SH-SY5Y (cell line): ENCODE data around the gene DCDC2.

Experiments
- GATA2 ChIP-seq: IDR thresholded peaks from 2 replicates; pipeline ENCODE4 v1.6.1; 2011; ENCODE audit warnings: mild to moderate bottlenecking, low read depth, low read length
- GATA3 ChIP-seq: IDR thresholded peaks from 2 replicates; pipeline ENCODE4 v1.6.1; 2011; ENCODE audit warnings: low read depth, mild to moderate bottlenecking, low read length, moderate library complexity

The DCDC2 gene

DNA sequence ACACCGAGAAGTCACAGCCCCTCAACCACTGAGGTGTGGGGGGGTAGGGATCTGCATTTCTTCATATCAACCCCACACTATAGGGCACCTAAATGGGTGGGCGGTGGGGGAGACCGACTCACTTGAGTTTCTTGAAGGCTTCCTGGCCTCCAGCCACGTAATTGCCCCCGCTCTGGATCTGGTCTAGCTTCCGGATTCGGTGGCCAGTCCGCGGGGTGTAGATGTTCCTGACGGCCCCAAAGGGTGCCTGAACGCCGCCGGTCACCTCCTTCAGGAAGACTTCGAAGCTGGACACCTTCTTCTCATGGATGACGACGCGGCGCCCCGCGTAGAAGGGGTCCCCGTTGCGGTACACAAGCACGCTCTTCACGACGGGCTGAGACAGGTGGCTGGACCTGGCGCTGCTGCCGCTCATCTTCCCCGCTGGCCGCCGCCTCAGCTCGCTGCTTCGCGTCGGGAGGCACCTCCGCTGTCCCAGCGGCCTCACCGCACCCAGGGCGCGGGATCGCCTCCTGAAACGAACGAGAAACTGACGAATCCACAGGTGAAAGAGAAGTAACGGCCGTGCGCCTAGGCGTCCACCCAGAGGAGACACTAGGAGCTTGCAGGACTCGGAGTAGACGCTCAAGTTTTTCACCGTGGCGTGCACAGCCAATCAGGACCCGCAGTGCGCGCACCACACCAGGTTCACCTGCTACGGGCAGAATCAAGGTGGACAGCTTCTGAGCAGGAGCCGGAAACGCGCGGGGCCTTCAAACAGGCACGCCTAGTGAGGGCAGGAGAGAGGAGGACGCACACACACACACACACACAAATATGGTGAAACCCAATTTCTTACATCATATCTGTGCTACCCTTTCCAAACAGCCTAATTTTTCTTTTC lies at the start of gene DCDC2:
DCDC2 (minus strand) TSS at position 724 of the 883 bp plus-strand sequence; CDS start at position 415, 309 bp downstream.
- TF ChIP-seq GATA3 (no peak), GATA2 (no peak)

DNA sequence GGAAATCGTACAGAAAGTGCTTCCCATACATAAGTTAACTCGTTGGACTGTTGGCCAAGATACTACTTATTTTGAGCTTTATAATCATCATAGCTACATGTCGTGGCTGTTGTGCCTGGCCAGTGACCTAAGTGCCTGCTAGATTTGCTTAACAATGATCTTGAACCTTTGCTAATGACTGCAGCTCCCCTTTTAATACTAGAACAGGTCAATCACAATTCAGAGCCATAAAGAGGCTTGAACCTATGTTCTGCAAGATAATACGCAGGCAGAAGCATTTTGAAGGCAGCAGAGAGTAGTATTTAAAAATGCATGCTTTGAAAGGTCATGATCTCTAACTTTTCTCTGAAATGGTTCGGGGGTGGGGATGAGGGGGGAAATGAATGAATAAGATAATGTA lies 47.4 kb upstream of the DCDC2 start:
- TF ChIP-seq GATA2 (no peak), GATA3 (no peak)

DNA sequence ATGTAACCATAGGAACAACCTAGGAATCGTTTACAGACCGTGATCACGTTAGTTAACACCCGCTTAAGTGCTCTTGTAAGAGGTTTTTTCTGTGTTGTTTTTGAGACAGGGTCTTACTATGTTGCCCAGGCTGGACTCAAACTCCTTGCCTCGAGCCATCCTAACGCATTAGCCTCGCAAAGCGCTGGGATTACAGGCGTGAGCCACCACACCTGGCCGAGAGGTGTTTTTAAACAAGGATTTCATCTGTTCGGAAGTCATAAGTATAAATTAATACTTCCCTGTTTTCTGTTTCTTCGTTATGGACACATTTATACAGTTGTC lies 45.6 kb upstream of the DCDC2 start:
- TF ChIP-seq GATA3: no peak
- no peak for TF ChIP-seq GATA2

DNA sequence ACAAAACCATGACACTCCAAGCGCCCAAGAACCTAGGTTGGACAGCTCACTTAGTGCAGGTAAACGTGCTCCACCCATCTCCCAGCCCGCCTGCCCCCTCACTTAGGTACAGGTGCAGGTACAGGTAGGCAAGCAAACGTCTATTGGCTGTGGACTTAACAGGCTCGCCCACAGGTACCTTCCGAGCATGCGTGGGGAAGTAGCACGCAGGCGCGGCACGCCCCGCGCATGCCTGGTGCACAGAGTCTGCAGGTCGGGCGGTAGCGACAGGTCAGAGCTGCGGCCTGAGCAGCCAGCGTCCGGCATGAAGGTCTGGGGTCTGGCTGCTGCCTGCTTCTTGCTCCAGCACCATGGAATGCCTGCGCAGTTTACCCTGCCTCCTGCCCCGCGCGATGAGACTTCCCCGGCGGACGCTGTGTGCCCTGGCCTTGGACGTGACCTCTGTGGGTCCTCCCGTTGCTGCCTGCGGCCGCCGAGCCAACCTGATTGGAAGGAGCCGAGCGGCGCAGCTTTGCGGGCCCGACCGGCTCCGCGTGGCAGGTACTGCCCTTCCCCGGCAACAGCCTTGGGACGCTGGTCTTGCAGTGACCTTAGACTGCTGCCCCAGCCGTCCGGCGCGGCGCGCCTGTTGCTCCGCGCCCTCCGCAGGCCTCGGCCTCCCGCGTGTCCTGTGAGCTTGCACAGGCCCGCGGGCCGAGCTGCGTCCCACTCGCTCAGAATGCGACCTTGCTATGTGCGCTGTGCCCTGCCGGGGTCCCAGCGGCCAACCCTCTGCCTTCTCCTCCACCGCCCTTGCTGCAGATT lies 45.0 kb upstream of the DCDC2 start, which contains the start of gene MRS2:
MRS2 (plus strand) TSS at position 240 of the 804 bp plus-strand sequence; CDS start at position 351, 111 bp downstream.
- TF ChIP-seq GATA3 (no peak), GATA2 (no peak)

DNA sequence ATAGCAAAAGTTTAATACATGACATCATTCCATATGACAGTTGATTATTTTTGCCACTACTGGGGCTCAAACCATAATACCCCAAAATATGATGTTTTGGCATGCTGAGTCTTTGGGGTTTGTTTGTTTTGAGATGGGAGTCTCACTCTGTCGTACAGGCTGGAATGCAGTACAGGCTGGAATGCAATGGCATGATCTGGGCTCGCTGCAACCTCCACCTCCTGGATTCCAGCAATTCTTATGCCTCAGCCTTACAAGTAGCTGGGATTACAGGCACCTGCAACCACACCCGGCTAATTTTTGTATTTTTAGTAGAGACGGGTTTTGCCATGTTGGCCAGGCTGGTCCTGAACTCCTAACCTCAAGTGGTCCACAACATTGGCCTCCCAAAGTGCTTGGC lies 43.6 kb upstream of the DCDC2 start:
- no peak for TF ChIP-seq GATA2
- TF ChIP-seq GATA3: no peak

DNA sequence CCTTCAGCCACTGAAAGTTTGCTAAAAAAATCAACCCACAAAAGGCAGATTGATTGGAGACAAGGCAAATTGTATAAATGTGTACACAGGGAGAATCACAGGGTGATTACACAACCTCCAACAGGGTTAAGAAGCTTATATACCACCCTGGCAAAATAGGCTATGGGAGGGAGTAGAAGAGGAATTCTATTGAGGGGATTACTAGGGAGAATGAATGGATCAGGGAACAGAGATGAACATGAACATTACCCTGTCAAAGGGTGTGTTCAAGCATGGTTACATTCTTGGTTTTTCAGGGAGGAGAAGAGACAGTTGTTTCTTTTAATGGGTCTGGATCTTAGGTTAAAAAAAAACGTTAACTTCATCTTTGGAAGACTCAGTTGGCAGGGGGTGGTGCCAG lies 39.8 kb upstream of the DCDC2 start:
- TF ChIP-seq GATA2: no peak
- no peak for TF ChIP-seq GATA3

DNA sequence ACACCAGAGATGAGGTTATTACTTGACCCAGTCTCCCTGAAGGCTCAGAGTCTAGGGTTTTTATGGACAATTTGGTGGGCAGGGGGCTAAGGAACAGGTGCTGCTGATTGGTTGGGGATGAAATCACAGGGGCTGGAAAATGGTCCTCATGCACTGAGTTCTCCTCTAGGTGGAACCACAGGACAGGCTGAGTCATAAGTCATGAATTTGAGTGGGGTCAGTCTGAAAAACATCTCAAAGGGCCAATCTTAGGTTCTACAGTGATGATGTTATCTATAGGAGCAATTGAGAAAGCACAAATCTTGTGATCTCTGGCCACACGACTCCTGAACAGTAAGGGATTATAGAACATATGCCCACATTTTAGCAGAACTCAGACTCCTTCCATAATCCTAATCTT lies 39.0 kb upstream of the DCDC2 start:
- TF ChIP-seq GATA3 (no peak), GATA2 (no peak)

DNA sequence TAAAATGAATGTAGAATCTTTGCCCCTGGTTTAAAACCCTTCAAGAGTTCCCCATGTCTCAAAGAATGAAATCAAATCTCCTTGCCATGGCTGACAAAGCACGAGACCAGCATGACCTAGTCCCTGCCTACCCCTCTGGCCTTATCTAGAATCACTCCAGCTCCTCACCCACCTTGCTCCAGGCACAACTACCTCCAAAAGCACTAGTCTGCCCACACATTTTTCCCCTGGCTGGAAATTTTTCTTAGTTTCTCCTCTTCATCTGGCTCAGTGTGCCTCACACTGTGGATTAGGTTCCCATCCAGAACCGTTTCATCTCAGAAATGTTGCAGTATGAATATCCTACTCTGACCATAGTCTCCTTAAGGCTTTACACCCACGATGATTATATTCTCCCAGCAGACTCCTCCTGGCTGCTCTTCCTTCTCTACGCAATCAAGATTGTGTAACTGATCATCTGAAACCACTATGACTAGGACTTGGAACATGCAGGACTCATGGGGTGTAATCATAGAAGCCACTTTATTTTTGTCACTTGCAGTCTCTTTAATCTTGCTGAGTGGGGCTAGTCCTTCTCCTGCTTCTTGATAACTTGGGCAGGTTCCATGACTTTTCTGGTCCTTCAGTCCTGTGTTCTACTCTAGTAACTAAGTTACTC lies 37.0 kb upstream of the DCDC2 start:
- TF ChIP-seq GATA3 (no peak), GATA2 (no peak)

DNA sequence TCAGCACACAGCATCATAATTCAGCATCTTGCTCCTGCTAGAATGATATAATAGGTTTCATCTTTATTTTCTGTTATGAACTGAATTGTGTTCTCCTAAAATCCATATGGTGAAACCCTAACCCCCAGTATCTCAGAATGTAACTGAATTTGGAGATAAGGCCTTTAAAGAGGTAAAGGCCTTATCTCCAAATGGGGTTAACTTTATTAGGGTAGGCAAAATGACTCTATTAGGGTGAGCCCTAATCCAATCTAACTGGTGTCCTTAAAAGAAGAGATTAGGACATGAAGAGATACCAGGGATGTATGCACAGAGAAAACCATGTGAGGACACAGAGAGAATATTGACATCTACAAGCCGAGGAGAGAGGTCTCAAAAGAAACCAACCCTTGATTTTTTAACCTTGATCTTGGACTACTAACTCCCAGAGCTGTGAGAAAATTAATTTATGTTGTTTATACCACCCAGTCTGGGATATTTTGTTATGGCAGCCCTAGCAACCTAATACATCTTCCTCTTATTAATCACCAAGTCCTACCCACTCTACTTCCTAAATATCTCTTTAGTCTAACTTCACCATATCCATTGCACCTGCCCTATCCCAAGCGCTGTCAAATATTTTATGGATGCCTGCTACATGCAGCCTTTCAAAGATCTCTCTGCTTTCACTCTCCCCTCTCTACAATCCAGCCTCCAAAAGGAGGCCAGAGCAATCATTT lies 36.4 kb upstream of the DCDC2 start:
- TF ChIP-seq GATA2 (peak; percentile 88), GATA3 (peak; percentile 95)

DNA sequence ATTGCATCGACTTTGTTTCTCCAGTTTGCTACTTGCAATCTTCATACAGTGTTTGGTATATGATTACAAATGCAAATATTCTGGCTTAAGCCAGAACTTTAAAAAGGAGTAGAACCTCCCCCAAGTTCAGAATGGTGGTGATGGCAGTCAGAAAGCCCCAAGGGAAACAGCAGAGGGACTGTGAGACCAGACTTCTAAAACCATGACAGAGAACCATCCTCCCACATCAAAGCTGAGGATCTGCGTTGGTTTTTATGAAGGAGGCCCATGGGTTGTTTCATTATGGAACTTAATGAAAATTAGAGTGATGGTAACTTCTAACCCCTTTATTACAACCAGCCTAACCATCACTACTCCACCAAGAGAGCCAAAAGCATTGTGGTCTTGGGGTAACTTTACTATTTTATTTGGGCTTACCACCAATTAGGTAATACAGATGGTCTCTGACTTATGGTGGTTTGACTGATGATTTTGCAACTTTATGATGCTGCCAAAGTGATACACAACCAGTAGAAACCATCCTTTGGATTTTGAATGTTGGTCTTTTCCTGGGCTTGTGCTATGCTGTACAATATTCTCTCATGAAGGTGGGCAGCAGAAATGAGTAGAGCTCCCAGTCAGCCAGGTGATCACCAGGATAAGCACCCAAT lies 34.0 kb upstream of the DCDC2 start:
- TF ChIP-seq GATA2: no peak
- no peak for TF ChIP-seq GATA3

DNA sequence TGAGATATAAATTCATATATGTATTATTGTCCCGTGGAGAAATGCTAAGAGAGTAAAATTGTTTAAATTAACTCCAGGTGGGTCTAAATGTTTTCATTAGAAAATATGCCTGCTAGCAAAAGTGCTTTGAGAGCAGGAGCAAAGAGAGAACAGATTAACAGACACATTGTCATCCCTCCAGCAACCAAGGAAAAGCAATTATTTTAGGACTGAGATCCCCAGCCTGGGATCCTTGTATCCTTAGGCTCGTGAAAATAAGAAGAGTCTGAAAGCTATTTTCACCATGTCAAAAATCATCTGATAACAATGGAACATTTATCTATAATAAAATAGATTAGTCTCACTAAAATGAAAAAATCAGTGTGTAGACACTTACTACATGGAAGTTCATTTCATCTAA lies 33.3 kb upstream of the DCDC2 start:
- TF ChIP-seq GATA3: peak; percentile 46
- peak; percentile 12; the same call in 1 of the 2 replicates for TF ChIP-seq GATA2

DNA sequence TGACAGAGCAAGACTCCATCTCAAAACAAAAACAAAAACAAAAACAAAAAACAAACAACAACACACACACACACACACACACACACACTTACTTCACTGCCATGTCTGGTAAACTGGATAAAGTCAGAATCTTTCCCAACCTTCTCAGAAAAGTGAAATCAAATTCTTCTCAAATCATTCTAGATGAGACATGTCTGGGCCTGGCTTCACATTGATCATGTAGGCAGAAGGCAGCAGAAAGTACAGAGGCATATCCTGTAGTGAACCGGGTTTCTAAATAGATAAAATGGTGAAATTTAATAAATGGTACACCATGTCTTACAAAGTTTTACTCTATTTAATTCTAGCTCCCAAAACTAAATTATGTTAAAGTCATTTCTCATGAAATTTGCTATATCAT lies 30.0 kb upstream of the DCDC2 start:
- TF ChIP-seq GATA2 (no peak), GATA3 (no peak)
